B cell (primary cell): ENCODE results near the gene SPIB. TPM values are rescaled to one million over a fixed set of nuclear protein-coding genes. Genes with fewer than 3 reads are reported as not detected.

ENCODE experiments used
- ATAC-seq: fragments of 200-7000 bp; cut with Tn5 transposase; one replicate; pipeline ENCODE4 v1.10.0; 2021; ENCODE audit warnings: low read depth, mild to moderate bottlenecking, moderate number of reproducible peaks, moderate library complexity
- CTCF ChIA-PET: fragments of 350-600 bp; sonication (Branson Sonifier 250); formaldehyde crosslinking; loops from one replicate; lab custom pipeline; 2021; ENCODE audit warnings: antibody characterized with exemption, inconsistent platforms; lab: Charles Lee
- POLR2A ChIA-PET: fragments of 350-600 bp; sonication (Branson Sonifier 250); formaldehyde crosslinking; loops from one replicate; lab custom pipeline; 2021; ENCODE audit warnings: antibody characterized with exemption; lab: Charles Lee
- DNase-seq: peaks from one replicate; pipeline ENCODE4 v3.0.0; 2013
- H2AFZ ChIP-seq: 2 replicates; pipeline ENCODE4 v1.6.1; 2012; ENCODE audit warnings: mild to moderate bottlenecking, low read depth, low read length; ENCODE audit not compliant: insufficient read depth, poor library complexity, severe bottlenecking
- H3K27ac ChIP-seq, 2 donors: 1 replicate in 1 of 2; 2 replicates in 1 of 2; pipeline ENCODE4 v1.5.1; 2012 to 2013; ENCODE audit warnings: low read length in 2 of 2, mild to moderate bottlenecking in 2 of 2, moderate library complexity in 1 of 2
- H3K27me3 ChIP-seq, 4 experiments: fragments of 200-600 bp in 1 of 4; sonication (generic) in 1 of 4; replicated peaks in 1 of 4; 1 replicate in 2 of 4; 2 replicates in 2 of 4; pipeline versions ENCODE4 v1.6.1 to v1.7.0; 2013 to 2016; ENCODE audit warnings: low read length in 3 of 4, mild to moderate bottlenecking in 2 of 4, mixed read lengths in 1 of 4, moderate library complexity in 1 of 4; ENCODE audit not compliant: insufficient read depth in 4 of 4, control insufficient read depth in 3 of 4; ENCODE audit errors: control extremely low read depth in 1 of 4
- H3K36me3 ChIP-seq, 2 experiments: replicated peaks in 1 of 2; 1 replicate in 1 of 2; 2 replicates in 1 of 2; pipeline versions ENCODE4 v1.6.1 to v1.7.1; 2013; ENCODE audit warnings: low read length in 1 of 2; ENCODE audit not compliant: insufficient read depth in 2 of 2, control insufficient read depth in 1 of 2; ENCODE audit errors: control extremely low read depth in 1 of 2, extremely low read depth in 1 of 2
- H3K4me1 ChIP-seq, 2 donors: fragments of 200-600 bp in 1 of 2; sonication (generic) in 1 of 2; 1 replicate in 1 of 2; 2 replicates in 1 of 2; pipeline versions ENCODE4 v1.5.1 to v1.6.1; 2013 to 2017; ENCODE audit warnings: low read length in 2 of 2; ENCODE audit not compliant: control insufficient read depth in 2 of 2, insufficient read depth in 2 of 2
- H3K4me2 ChIP-seq: replicated peaks from 2 replicates; pipeline ENCODE3; 2012; ENCODE audit warnings: mild to moderate bottlenecking, low read depth, low read length; ENCODE audit not compliant: poor library complexity, severe bottlenecking
- H3K4me3 ChIP-seq, 5 experiments: fragments of 200-600 bp in 1 of 5; sonication (generic) in 1 of 5; 1 replicate in 3 of 5; 2 replicates in 2 of 5; pipeline versions ENCODE4 v1.5.1 to v1.7.0; 2011 to 2016; ENCODE audit warnings: low read length in 4 of 5, mild to moderate bottlenecking in 4 of 5, low read depth in 2 of 5, control low read depth in 1 of 5, moderate library complexity in 1 of 5; ENCODE audit not compliant: insufficient read depth in 1 of 5; ENCODE audit errors: control extremely low read depth in 1 of 5, extremely low read depth in 1 of 5
- H3K79me2 ChIP-seq: fragments of 200-600 bp; sonication (generic); one replicate; pipeline ENCODE4 v1.6.0; 2016; ENCODE audit warnings: low read length; ENCODE audit not compliant: control insufficient read depth, insufficient read depth
- H3K9ac ChIP-seq: fragments of 200-600 bp; sonication (generic); 2 replicates; pipeline ENCODE4 v1.6.1; 2017; ENCODE audit warnings: mild to moderate bottlenecking, low read length, moderate library complexity
- H3K9me3 ChIP-seq, 3 donors: one replicate each; pipeline versions ENCODE4 v1.6.1 to v1.7.1; 2013; ENCODE audit warnings: low read length in 2 of 3; ENCODE audit not compliant: control insufficient read depth in 2 of 3, insufficient read depth in 1 of 3; ENCODE audit errors: control extremely low read depth in 1 of 3
- H4K20me1 ChIP-seq: 2 replicates; pipeline ENCODE4 v1.6.0; 2012; ENCODE audit warnings: mild to moderate bottlenecking, low read length; ENCODE audit not compliant: insufficient read depth, control insufficient read depth, poor library complexity, severe bottlenecking
- H3K27ac Mint-ChIP-seq: one replicate; pipeline ENCODE4 v1.8.0; 2021; ENCODE audit warnings: mixed read lengths
- H3K27me3 Mint-ChIP-seq: one replicate; pipeline ENCODE4 v1.8.0; 2021; ENCODE audit warnings: mixed read lengths
- H3K4me1 Mint-ChIP-seq: one replicate; pipeline ENCODE4 v1.8.0; 2021; ENCODE audit warnings: mixed read lengths
- H3K4me3 Mint-ChIP-seq: one replicate; pipeline ENCODE4 v1.8.0; 2021; ENCODE audit warnings: mixed read lengths
- H3K9me3 Mint-ChIP-seq: one replicate; pipeline ENCODE4 v1.8.0; 2022; ENCODE audit warnings: mixed read lengths; ENCODE audit not compliant: insufficient read depth
- CTCF ChIP-seq: fragments of 200-600 bp; IDR thresholded peaks from one replicate; pipeline ENCODE4 v1.8.0; 2022; ENCODE audit warnings: antibody characterized with exemption, mild to moderate bottlenecking
- EZH2 ChIP-seq: IDR thresholded peaks from 2 replicates; pipeline ENCODE4 v1.6.1; 2012; ENCODE audit warnings: borderline replicate concordance, low read depth, mild to moderate bottlenecking, moderate library complexity, low read length; ENCODE audit not compliant: insufficient read depth, poor library complexity, severe bottlenecking
- WGBS: methylation state at CpG from one replicate; pipeline ENCODE4 v1.1.5; 2013; ENCODE audit warnings: missing lambda C conversion rate; ENCODE audit not compliant: insufficient coverage; 5-methylcytosine and 5-hydroxymethylcytosine counted together
- intact Hi-C: fragments of 100-400 bp; cut with micrococcal nuclease; formaldehyde crosslinking; loops from one replicate; pipeline ENCODE4 v1.10.0; 2022
- polyA plus RNA-seq: library from polyadenylated mRNA; depleted of rRNA; stranded (reverse); fragments of >200 nt; gene quantifications from 2 replicates; pipeline ENCODE4 v1.2.3, GENCODE V29; 2012
- total RNA-seq, 2 donors: library from RNA; stranded (reverse); fragments of 120-200 nt in 1 of 2; gene quantifications; 1 replicate in 1 of 2; 2 replicates in 1 of 2; pipeline versions ENCODE4 v1.2.3 to v1.2.4, GENCODE V29; 2013 to 2022

The SPIB gene
- total and polyA plus RNA-seq, 2 donors (not counting 1 experiment from before 2014, with no cell fraction given) = 183 to 205 TPM

GRCh38 chr19:50393589-50393988 is 25.1 kb upstream of the SPIB start:
- WGBS = 92% methylated on average over 3 of the region's 4 CpGs
- TF ChIP-seq EZH2 (no peak), CTCF (no peak)
- no peaks in the 10 kb centered on the region for H3K4me1 Mint-ChIP-seq
- H3K4me3 Mint-ChIP-seq = no peak overlapping the region
- H3K9ac ChIP-seq = no peak overlapping the region
- no peak overlapping the region for H3K27ac ChIP-seq
- no peaks in the 10 kb centered on the region for H3K4me1 ChIP-seq
- ChIA-PET CTCF (no interaction called here), POLR2A (no interaction called here)
- no peaks in the 10 kb centered on the region for H3K27me3 ChIP-seq
- no peak overlapping the region for H3K4me2 ChIP-seq
- ATAC-seq (no peak), DNase-seq (no peak)
- no peaks in the 10 kb centered on the region for H3K27me3 Mint-ChIP-seq
- no peaks in the 10 kb centered on the region for H3K9me3 ChIP-seq
- no peaks in the 10 kb centered on the region for H3K9me3 Mint-ChIP-seq
- intact Hi-C loops = no loop called here
- no peak overlapping the region for H3K4me3 ChIP-seq
- H4K20me1 ChIP-seq = no peaks in the 10 kb centered on the region
- no peak overlapping the region for H2AFZ ChIP-seq
- H3K36me3 ChIP-seq = peaks cover 0 to 3% of the 10 kb centered on the region in 2 experiments
- H3K27ac Mint-ChIP-seq = peak overlapping the region; percentile 32
- peaks cover 46% of the 10 kb centered on the region for H3K79me2 ChIP-seq

GRCh38 chr19:50394017-50394416 is 24.7 kb upstream of the SPIB start:
- ChIA-PET CTCF (no interaction called here), POLR2A (no interaction called here)
- no peak for TF ChIP-seq EZH2
- no peak for TF ChIP-seq CTCF
- Histone ChIP-seq H4K20me1 (no peaks in the 10 kb centered on the region), H3K27ac (no peak overlapping the region), H3K4me2 (no peak overlapping the region), H3K79me2 (peaks cover 50% of the 10 kb centered on the region), H2AFZ (no peak overlapping the region), H3K9ac (no peak overlapping the region), H3K9me3 (no peaks in the 10 kb centered on the region), H3K27me3 (no peaks in the 10 kb centered on the region), H3K4me3 (no peak overlapping the region), H3K4me1 (no peaks in the 10 kb centered on the region), H3K36me3 (peaks cover 0 to 6% of the 10 kb centered on the region in 2 experiments)
- Mint-ChIP-seq H3K27ac (no peak overlapping the region), H3K4me3 (no peak overlapping the region), H3K4me1 (no peaks in the 10 kb centered on the region), H3K9me3 (no peaks in the 10 kb centered on the region), H3K27me3 (no peaks in the 10 kb centered on the region)
- ATAC-seq = no peak
- intact Hi-C loops = no loop called here
- no peak for DNase-seq
- WGBS = 95% methylated on average over 7 of the region's 9 CpGs
